ENCODE results near the gene DCX. TPM values are rescaled to one million over a fixed set of nuclear protein-coding genes. Genes with fewer than 3 reads are reported as not detected.

Gene DCX
- total RNA-seq, 2 donors from 2014 or later, result 0.66 to 1.1 TPM

GRCh38 chrX:111268506-111268905, 143.5 kb downstream of the DCX start:
- Histone ChIP-seq H3K27ac (ENCODE audit: low read depth, low read length) (no peak overlapping the region), H3K4me1 (ENCODE audit: control insufficient read depth, insufficient read depth, low read length) (no peaks in the 10 kb centered on the region), H3K36me3 (ENCODE audit: control insufficient read depth, insufficient read depth, low read length) (no peaks in the 10 kb centered on the region), H3K9ac (ENCODE audit: extremely low read depth, low read length, poor library complexity, severe bottlenecking) (no peak overlapping the region), H3K9me3 (ENCODE audit: control insufficient read depth, low read length) (no peaks in the 10 kb centered on the region), H3K27me3 (ENCODE audit: control insufficient read depth, insufficient read depth, low read length, poor library complexity, severe bottlenecking) (no peaks in the 10 kb centered on the region), H3K4me3 (ENCODE audit: low read length) (no peak overlapping the region)
- 60% methylated on average over 1 of the region's 2 CpGs; no CpG with 5 or more reads in 1 of the 2 experiments for WGBS, 2 experiments (ENCODE audit: insufficient coverage in 1 of 2, insufficient read length in 1 of 2)
- no peak for DNase-seq
- TF ChIP-seq, protein P1, sequence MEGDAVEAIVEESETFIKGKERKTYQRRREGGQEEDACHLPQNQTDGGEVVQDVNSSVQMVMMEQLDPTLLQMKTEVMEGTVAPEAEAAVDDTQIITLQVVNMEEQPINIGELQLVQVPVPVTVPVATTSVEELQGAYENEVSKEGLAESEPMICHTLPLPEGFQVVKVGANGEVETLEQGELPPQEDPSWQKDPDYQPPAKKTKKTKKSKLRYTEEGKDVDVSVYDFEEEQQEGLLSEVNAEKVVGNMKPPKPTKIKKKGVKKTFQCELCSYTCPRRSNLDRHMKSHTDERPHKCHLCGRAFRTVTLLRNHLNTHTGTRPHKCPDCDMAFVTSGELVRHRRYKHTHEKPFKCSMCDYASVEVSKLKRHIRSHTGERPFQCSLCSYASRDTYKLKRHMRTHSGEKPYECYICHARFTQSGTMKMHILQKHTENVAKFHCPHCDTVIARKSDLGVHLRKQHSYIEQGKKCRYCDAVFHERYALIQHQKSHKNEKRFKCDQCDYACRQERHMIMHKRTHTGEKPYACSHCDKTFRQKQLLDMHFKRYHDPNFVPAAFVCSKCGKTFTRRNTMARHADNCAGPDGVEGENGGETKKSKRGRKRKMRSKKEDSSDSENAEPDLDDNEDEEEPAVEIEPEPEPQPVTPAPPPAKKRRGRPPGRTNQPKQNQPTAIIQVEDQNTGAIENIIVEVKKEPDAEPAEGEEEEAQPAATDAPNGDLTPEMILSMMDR (conservative IDR thresholded peaks at IDR 0.05), result no peak
- Mint-ChIP-seq H3K4me1 (peaks cover 24% of the 10 kb centered on the region), H3K36me3 (ENCODE audit: low read depth) (no peaks in the 10 kb centered on the region), H3K4me3 (no peak overlapping the region), H3K27me3 (ENCODE audit: insufficient read depth) (no peaks in the 10 kb centered on the region), H3K9me3 (no peaks in the 10 kb centered on the region), H3K27ac (no peak overlapping the region)

GRCh38 chrX:111265486-111265885, 146.5 kb downstream of the DCX start:
- Histone ChIP-seq H3K27me3 (ENCODE audit: control insufficient read depth, insufficient read depth, low read length, poor library complexity, severe bottlenecking) (no peaks in the 10 kb centered on the region), H3K4me1 (ENCODE audit: control insufficient read depth, insufficient read depth, low read length) (no peaks in the 10 kb centered on the region), H3K9ac (ENCODE audit: extremely low read depth, low read length, poor library complexity, severe bottlenecking) (no peak overlapping the region), H3K4me3 (ENCODE audit: low read length) (no peak overlapping the region), H3K9me3 (ENCODE audit: control insufficient read depth, low read length) (no peaks in the 10 kb centered on the region), H3K27ac (ENCODE audit: low read depth, low read length) (no peak overlapping the region), H3K36me3 (ENCODE audit: control insufficient read depth, insufficient read depth, low read length) (no peaks in the 10 kb centered on the region)
- 97 to 100% methylated on average over 1 to 2 of the region's 2 CpGs for WGBS, 2 experiments (ENCODE audit: insufficient coverage in 1 of 2, insufficient read length in 1 of 2)
- Mint-ChIP-seq H3K4me3 (no peak overlapping the region), H3K27me3 (ENCODE audit: insufficient read depth) (no peaks in the 10 kb centered on the region), H3K36me3 (ENCODE audit: low read depth) (no peaks in the 10 kb centered on the region), H3K4me1 (peaks cover 23% of the 10 kb centered on the region), H3K9me3 (no peaks in the 10 kb centered on the region), H3K27ac (no peak overlapping the region)
- TF ChIP-seq, protein P1 (conservative IDR thresholded peaks at IDR 0.05), result no peak
- DNase-seq, result no peak

GRCh38 chrX:111264385-111264784, 147.6 kb downstream of the DCX start:
- Mint-ChIP-seq H3K27me3 (ENCODE audit: insufficient read depth) (no peaks in the 10 kb centered on the region), H3K4me3 (no peak overlapping the region), H3K27ac (no peak overlapping the region)

More at GRCh38 chrX:111264385-111264784, 147.6 kb downstream of the DCX start:
- Mint-ChIP-seq H3K9me3 (no peaks in the 10 kb centered on the region), H3K36me3 (ENCODE audit: low read depth) (no peaks in the 10 kb centered on the region), H3K4me1 (peaks cover 12% of the 10 kb centered on the region)
- Histone ChIP-seq H3K27me3 (ENCODE audit: control insufficient read depth, insufficient read depth, low read length, poor library complexity, severe bottlenecking) (no peaks in the 10 kb centered on the region), H3K4me3 (ENCODE audit: low read length) (no peak overlapping the region), H3K9ac (ENCODE audit: extremely low read depth, low read length, poor library complexity, severe bottlenecking) (no peak overlapping the region), H3K4me1 (ENCODE audit: control insufficient read depth, insufficient read depth, low read length) (no peaks in the 10 kb centered on the region), H3K9me3 (ENCODE audit: control insufficient read depth, low read length) (no peaks in the 10 kb centered on the region), H3K27ac (ENCODE audit: low read depth, low read length) (no peak overlapping the region), H3K36me3 (ENCODE audit: control insufficient read depth, insufficient read depth, low read length) (no peaks in the 10 kb centered on the region)
- 100% methylated on average over 2 of the region's 2 CpGs; no CpG with 5 or more reads in 1 of the 2 experiments for WGBS, 2 experiments (ENCODE audit: insufficient coverage in 1 of 2, insufficient read length in 1 of 2)
- TF ChIP-seq, protein P1 (conservative IDR thresholded peaks at IDR 0.05), result peak; percentile 15
- no peak for DNase-seq

All from endodermal cell (in vitro differentiated cells).